Measurements from ENCODE around the gene MTREX. TPM values are rescaled to one million over a fixed set of nuclear protein-coding genes. Genes with fewer than 3 reads are reported as not detected.

Gene MTREX
- total RNA-seq, 2 donors from 2014 or later = 46.6 to 73.5 TPM

DNA sequence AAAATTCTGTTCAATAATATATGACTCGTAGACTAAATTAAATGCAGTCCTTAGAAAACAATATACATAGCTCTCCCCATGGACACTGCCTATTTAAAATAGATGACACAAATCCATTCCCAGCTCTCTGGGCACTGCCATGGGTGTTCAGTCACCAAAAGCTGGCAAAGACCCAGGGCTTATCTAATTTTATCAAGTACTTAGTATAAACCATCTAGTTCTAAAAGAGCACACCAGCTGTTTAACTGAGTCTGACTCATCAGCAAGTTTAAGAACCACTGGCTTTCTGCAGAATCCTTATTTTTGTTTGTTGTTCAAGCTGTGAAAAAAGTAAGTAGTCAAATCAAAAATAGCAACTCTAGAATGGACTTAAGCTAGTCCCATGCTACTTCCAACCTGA lies 119.4 kb downstream of the MTREX start:
- Histone ChIP-seq H3K27me3 (replicated peaks; ENCODE audit: insufficient read depth) (no peaks in the 10 kb centered on the region), H3K9me3 (no peaks in the 10 kb centered on the region), H3K36me3 (peaks cover 4 to 21% of the 10 kb centered on the region in 2 donors), H3K4me3 (no peak overlapping the region), H3K27ac (no peak overlapping the region), H3K4me1 (replicated peaks) (peaks cover 7% of the 10 kb centered on the region)
- 88% methylated on average over 1 of the region's 1 CpG for WGBS
- no peak for DNase-seq (ENCODE audit: low spot score)
- intact Hi-C loops (cut with DNase I) = no loop called here
- TF ChIP-seq POLR2A (IDR thresholded peaks at IDR 0.05) (no peak), POLR2AphosphoS5 (IDR thresholded peaks at IDR 0.05) (peak; percentile 19)
- TF ChIP-seq, protein P1, sequence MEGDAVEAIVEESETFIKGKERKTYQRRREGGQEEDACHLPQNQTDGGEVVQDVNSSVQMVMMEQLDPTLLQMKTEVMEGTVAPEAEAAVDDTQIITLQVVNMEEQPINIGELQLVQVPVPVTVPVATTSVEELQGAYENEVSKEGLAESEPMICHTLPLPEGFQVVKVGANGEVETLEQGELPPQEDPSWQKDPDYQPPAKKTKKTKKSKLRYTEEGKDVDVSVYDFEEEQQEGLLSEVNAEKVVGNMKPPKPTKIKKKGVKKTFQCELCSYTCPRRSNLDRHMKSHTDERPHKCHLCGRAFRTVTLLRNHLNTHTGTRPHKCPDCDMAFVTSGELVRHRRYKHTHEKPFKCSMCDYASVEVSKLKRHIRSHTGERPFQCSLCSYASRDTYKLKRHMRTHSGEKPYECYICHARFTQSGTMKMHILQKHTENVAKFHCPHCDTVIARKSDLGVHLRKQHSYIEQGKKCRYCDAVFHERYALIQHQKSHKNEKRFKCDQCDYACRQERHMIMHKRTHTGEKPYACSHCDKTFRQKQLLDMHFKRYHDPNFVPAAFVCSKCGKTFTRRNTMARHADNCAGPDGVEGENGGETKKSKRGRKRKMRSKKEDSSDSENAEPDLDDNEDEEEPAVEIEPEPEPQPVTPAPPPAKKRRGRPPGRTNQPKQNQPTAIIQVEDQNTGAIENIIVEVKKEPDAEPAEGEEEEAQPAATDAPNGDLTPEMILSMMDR (IDR thresholded peaks at IDR 0.05) = no peak

DNA sequence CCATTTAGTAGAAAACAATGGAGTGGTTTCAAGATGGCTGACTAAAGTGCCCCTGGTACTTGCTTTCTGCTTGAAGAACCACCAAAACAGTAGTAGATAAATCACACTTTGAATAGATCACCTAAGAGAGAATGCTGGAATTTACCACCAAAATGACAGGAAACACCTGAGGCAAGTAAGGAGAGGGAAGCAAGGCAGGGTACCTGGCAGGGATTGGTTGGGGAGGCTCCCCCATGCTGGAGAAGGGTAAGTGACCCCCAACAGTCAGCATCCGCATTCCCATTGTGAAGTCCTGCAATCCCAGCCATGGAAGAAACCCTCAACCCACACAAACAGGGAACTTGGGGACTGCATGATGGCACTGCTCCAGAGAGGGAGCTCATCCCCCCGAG lies 121.4 kb downstream of the MTREX start:
- Histone ChIP-seq H3K27ac (no peak overlapping the region), H3K4me1 (replicated peaks) (peaks cover 7% of the 10 kb centered on the region), H3K27me3 (replicated peaks; ENCODE audit: insufficient read depth) (no peaks in the 10 kb centered on the region), H3K4me3 (no peak overlapping the region), H3K9me3 (no peaks in the 10 kb centered on the region), H3K36me3 (peaks cover 4 to 15% of the 10 kb centered on the region in 2 donors)
- DNase-seq (ENCODE audit: low spot score) = no peak
- intact Hi-C loops (cut with DNase I) = no loop called here
- WGBS = 48% methylated on average over 2 of the region's 2 CpGs
- TF ChIP-seq, protein P1 (IDR thresholded peaks at IDR 0.05) = no peak
- TF ChIP-seq POLR2AphosphoS5 (IDR thresholded peaks at IDR 0.05) = no peak
- TF ChIP-seq POLR2A (IDR thresholded peaks at IDR 0.05) = no peak

DNA sequence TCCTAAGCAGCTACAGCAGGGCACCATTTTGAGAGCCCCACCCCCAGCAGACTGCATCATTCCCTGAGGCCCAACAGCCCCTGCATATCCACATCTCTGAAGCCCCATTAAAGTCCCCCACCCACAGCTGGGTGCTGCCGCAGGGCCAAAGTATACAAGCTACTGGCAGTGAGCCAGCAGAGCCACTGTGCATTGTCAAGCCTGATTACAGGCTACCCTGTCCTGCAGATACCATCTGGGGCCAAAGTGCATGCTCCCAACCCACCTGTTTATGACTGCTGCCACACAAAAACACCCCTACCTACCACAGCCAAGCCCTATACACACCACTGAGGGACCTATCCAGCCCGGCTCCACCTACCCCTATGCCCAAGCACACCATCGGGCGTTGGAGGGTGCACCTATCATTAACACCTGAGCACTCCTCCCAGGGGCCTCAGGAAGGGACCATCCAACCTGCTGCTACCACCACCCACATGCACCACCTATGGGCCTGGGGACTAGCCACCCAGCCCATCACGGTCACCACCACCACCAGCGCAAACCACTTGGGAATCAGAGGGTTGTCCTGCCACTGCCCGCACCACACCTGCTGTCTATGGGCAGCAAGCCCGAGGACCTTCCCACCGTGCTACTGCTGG lies 121.9 kb downstream of the MTREX start:
- peaks cover 7% of the 10 kb centered on the region for H3K4me1 ChIP-seq (replicated peaks)
- no peak overlapping the region for H3K4me3 ChIP-seq
- WGBS = 87% methylated on average over 8 of the region's 9 CpGs
- H3K27me3 ChIP-seq (replicated peaks; ENCODE audit: insufficient read depth) = no peaks in the 10 kb centered on the region
- intact Hi-C loops (cut with DNase I) = no loop called here
- no peak for DNase-seq (ENCODE audit: low spot score)
- H3K9me3 ChIP-seq = no peaks in the 10 kb centered on the region
- H3K36me3 ChIP-seq = peaks cover 2 to 11% of the 10 kb centered on the region in 2 donors
- peak; percentile 12 for TF ChIP-seq POLR2AphosphoS5 (IDR thresholded peaks at IDR 0.05)
- TF ChIP-seq, protein P1 (IDR thresholded peaks at IDR 0.05) = no peak
- H3K27ac ChIP-seq = peak overlapping the region in 1 of 2 donors; percentile 27

DNA sequence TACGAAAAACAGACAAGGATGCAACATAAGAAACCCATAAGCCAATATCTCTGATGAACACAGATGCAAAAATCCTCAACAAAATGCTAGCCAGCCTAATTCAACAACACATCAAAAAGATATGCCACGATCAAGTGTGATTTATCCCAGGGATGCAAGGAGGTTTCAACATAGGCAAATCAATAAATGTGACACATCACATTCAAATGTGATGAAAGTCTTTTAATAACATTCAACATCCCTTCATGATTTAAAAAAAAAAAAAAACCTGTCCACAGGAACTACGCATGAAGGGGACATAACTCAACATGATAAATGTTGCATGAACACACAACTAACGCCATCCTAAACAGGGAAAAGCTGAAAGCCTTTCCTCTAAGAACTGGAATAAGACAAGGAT lies 124.8 kb downstream of the MTREX start:
- no peak for DNase-seq (ENCODE audit: low spot score)
- no peak overlapping the region for H3K27ac ChIP-seq
- peaks cover 12% of the 10 kb centered on the region for H3K4me1 ChIP-seq (replicated peaks)
- WGBS = 94% methylated on average over 4 of the region's 4 CpGs
- peaks cover 0 to 7% of the 10 kb centered on the region in 2 donors for H3K36me3 ChIP-seq
- H3K9me3 ChIP-seq = no peaks in the 10 kb centered on the region
- no peak for TF ChIP-seq POLR2AphosphoS5 (IDR thresholded peaks at IDR 0.05)
- TF ChIP-seq POLR2A (IDR thresholded peaks at IDR 0.05) = no peak
- TF ChIP-seq, protein P1 (IDR thresholded peaks at IDR 0.05) = no peak
- H3K27me3 ChIP-seq (replicated peaks; ENCODE audit: insufficient read depth) = no peaks in the 10 kb centered on the region
- intact Hi-C loops (cut with DNase I) = no loop called here
- H3K4me3 ChIP-seq = no peak overlapping the region

DNA sequence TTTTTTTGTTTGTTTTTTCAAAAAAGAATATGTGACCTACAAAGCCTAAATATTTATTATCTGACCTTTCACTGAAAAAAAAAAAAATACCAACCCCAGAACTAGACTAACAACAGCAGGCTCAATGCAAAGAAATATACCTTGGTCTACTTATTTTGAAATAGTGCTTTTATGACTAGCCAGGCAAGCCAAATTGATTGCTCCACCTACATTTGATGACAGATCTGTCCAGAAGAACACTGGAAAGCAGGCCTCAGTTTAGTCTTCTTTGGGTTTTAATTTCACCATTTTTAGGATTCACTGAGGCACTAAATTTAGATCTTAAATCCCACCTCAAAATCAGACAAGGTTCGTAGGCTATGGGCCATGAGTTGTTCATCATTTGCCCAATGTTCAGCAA lies 129.7 kb downstream of the MTREX start:
- no peak for DNase-seq (ENCODE audit: low spot score)
- peak overlapping the region; percentile 71 to 75 for H3K27ac ChIP-seq
- H3K36me3 ChIP-seq = peaks cover 0 to 13% of the 10 kb centered on the region in 2 donors
- peaks cover 14% of the 10 kb centered on the region for H3K4me1 ChIP-seq (replicated peaks)
- intact Hi-C loops (cut with DNase I) = loop anchor here (5.0 kb wide), 1 partner anchor 165 kb away; no protein-coding TSS in a partner anchor
- no peak for TF ChIP-seq POLR2AphosphoS5 (IDR thresholded peaks at IDR 0.05)
- TF ChIP-seq, protein P1 (IDR thresholded peaks at IDR 0.05) = no peak
- TF ChIP-seq POLR2A (IDR thresholded peaks at IDR 0.05) = no peak
- no peak overlapping the region for H3K4me3 ChIP-seq
- no peaks in the 10 kb centered on the region for H3K9me3 ChIP-seq
- H3K27me3 ChIP-seq (replicated peaks; ENCODE audit: insufficient read depth) = no peaks in the 10 kb centered on the region
- 63% methylated on average over 1 of the region's 1 CpG for WGBS
